Lung (tissue), 12 donors: Measurements from ENCODE around the gene TBATA. TPM values are rescaled to one million over a fixed set of nuclear protein-coding genes. Genes with fewer than 3 reads are reported as not detected.

Experiments used
- ATAC-seq: fragments of 200-7000 bp; cut with Tn5 transposase; one replicate; pipeline ENCODE4 v1.9.1; 2020; ENCODE audit warnings: moderate number of reproducible peaks; ENCODE audit not compliant: insufficient read depth, low FRiP score
- DNase-seq, 3 donors: peaks; one replicate each; pipeline ENCODE4 v3.0.0-alpha.2; 2013 to 2017
- H3K27ac ChIP-seq, 2 donors: one replicate each; pipeline ENCODE4 v1.5.1; 2013; ENCODE audit warnings: mild to moderate bottlenecking in 2 of 2, moderate library complexity in 2 of 2, control low read depth in 1 of 2, inconsistent platforms in 1 of 2, low read depth in 1 of 2, low read length in 1 of 2
- H3K27me3 ChIP-seq, 3 donors: one replicate each; pipeline ENCODE4 v1.5.1; 2013; ENCODE audit warnings: low read length in 2 of 3; ENCODE audit not compliant: control insufficient read depth in 3 of 3, insufficient read depth in 3 of 3
- H3K36me3 ChIP-seq, 4 donors: one replicate each; pipeline ENCODE4 v1.5.1; 2013; ENCODE audit warnings: low read length in 4 of 4, mild to moderate bottlenecking in 1 of 4, moderate library complexity in 1 of 4; ENCODE audit not compliant: control insufficient read depth in 4 of 4, insufficient read depth in 4 of 4
- H3K4me1 ChIP-seq, 5 donors: one replicate each; pipeline ENCODE4 v1.5.1; 2013; ENCODE audit warnings: low read length in 5 of 5, mild to moderate bottlenecking in 2 of 5, moderate library complexity in 1 of 5; ENCODE audit not compliant: control insufficient read depth in 5 of 5, insufficient read depth in 5 of 5
- H3K4me3 ChIP-seq: one replicate; pipeline ENCODE4 v1.5.1; 2013; ENCODE audit warnings: mild to moderate bottlenecking, control low read depth, moderate library complexity
- H3K9ac ChIP-seq, 2 donors: one replicate each; pipeline ENCODE4 v1.5.1; 2013; ENCODE audit warnings: low read length in 2 of 2, control low read depth in 1 of 2; ENCODE audit not compliant: insufficient read depth in 1 of 2
- H3K9me3 ChIP-seq, 4 donors: one replicate each; pipeline ENCODE4 v1.5.1; 2013; ENCODE audit warnings: low read length in 3 of 4, mild to moderate bottlenecking in 1 of 4, moderate library complexity in 1 of 4; ENCODE audit not compliant: control insufficient read depth in 4 of 4, insufficient read depth in 3 of 4
- WGBS, 2 donors: extraction: QIAGEN DNeasy Blood & Tissue Kit; methylation state at CpG; one replicate each; pipeline ENCODE4 v1.1.7; 2013; 5-methylcytosine and 5-hydroxymethylcytosine counted together
- polyA plus RNA-seq, 2 donors: library from polyadenylated mRNA; stranded (reverse); fragments of 200-250 nt; gene quantifications; one replicate each; pipeline ENCODE4 v1.2.1, GENCODE V29; 2013
- total RNA-seq, 2 donors: library from RNA; depleted of rRNA in 1 of 2; stranded (reverse); fragments of >200 nt in 1 of 2; gene quantifications; one replicate each; pipeline ENCODE4 v1.2.1, GENCODE V29; 2014 to 2021
- TF ChIP-seq, protein P1 (sequence below): IDR thresholded peaks from 2 replicates; pipeline ENCODE4 v1.5.1; 2012; ENCODE audit warnings: mild to moderate bottlenecking; ENCODE audit errors: control extremely low read depth, extremely low read depth
- donor health status: control.
- donor health status: control.
- donor health status: Bipolar disorder and iron deficiency.
- donor health status: healthy.
- donor health status: DM: yes; HTN: yes; CAD: no.

Gene TBATA
- total and polyA plus RNA-seq, 4 donors, result not detected

DNA sequence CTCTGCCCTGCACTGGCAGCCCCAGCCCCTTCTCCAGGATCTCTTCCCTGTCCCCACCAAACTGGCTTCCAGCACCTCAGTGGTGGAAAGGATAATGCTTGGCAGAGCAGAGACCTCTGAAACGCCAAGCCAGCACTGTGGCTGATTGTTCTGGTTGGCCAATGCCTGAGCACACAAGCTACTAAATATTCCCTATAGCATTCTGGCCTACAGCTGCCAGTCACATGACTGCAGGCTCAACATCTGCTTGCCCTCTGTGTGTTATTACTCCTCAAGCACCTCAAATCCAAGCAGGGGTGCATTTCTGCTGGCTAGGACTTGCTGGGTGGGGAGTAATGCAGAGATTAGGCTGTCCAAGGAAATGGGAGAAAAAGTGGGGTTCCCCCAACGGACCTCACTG lies 6.1 kb downstream of the TBATA start:
- 74 to 95% methylated on average over 2 of the region's 2 CpGs for WGBS, 2 donors
- Histone ChIP-seq H3K36me3 (no peaks in the 10 kb centered on the region), H3K4me1 (peaks cover 0 to 18% (median 0%) of the 10 kb centered on the region in 5 donors), H3K27ac (no peak overlapping the region), H3K27me3 (no peaks in the 10 kb centered on the region), H3K9me3 (no peaks in the 10 kb centered on the region), H3K4me3 (no peak overlapping the region), H3K9ac (no peak overlapping the region)
- no peak for ATAC-seq
- TF ChIP-seq, protein P1, sequence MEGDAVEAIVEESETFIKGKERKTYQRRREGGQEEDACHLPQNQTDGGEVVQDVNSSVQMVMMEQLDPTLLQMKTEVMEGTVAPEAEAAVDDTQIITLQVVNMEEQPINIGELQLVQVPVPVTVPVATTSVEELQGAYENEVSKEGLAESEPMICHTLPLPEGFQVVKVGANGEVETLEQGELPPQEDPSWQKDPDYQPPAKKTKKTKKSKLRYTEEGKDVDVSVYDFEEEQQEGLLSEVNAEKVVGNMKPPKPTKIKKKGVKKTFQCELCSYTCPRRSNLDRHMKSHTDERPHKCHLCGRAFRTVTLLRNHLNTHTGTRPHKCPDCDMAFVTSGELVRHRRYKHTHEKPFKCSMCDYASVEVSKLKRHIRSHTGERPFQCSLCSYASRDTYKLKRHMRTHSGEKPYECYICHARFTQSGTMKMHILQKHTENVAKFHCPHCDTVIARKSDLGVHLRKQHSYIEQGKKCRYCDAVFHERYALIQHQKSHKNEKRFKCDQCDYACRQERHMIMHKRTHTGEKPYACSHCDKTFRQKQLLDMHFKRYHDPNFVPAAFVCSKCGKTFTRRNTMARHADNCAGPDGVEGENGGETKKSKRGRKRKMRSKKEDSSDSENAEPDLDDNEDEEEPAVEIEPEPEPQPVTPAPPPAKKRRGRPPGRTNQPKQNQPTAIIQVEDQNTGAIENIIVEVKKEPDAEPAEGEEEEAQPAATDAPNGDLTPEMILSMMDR, result no peak
- peak in 2 of 3 donors; percentile 19 to 56 for DNase-seq

DNA sequence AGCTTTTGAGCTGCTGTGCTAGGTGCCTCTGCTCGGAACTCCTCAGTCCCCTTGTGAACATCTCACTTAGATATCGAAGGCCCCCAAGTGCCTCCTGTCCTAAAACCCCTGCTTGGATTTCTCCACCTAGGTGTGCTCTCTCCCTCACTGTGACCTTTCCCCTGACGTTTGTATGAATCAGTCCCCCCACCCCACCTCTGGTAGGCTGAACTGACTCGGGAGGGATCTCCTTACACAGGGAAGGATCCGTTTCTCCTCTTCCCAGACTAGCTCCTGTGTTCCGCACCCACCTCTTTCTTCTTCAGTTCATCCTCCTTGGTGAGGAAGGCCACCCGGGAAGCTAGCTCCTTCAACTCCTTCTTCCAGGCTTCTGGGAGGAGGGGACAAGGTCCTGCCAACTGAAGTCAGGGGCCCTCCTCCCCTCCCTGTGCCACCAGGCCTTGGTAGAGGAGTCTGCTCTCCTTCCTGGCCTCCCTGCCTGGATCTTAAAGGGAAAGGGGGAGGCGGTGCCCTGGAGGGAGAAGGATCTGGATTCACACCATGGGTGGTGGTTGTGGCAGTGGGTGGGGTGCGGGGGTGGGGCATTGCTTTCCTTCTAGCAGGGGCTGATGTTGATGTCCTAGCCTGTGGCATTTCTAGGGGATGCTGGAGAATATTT lies 6.8 kb downstream of the TBATA start:
- Histone ChIP-seq H3K4me1 (peaks cover 0 to 18% (median 0%) of the 10 kb centered on the region in 5 donors), H3K4me3 (no peak overlapping the region), H3K27ac (no peak overlapping the region), H3K27me3 (no peaks in the 10 kb centered on the region), H3K36me3 (no peaks in the 10 kb centered on the region), H3K9me3 (no peaks in the 10 kb centered on the region), H3K9ac (no peak overlapping the region)
- 81 to 87% methylated on average over 9 of the region's 9 CpGs for WGBS, 2 donors
- DNase-seq, result no peak
- TF ChIP-seq, protein P1, result no peak
- no peak for ATAC-seq

- WGBS, 2 donors, result 90 to 95% methylated on average over 18 of the region's 18 CpGs
- H3K27ac ChIP-seq, result no peak overlapping the region
- no peak for DNase-seq
- ATAC-seq, result no peak
- H3K36me3 ChIP-seq, result no peaks in the 10 kb centered on the region
- TF ChIP-seq, protein P1, result no peak
- no peaks in the 10 kb centered on the region for H3K9me3 ChIP-seq
- no peak overlapping the region for H3K4me3 ChIP-seq
- H3K27me3 ChIP-seq, result no peaks in the 10 kb centered on the region
- peaks cover 0 to 13% (median 0%) of the 10 kb centered on the region in 5 donors for H3K4me1 ChIP-seq
- H3K9ac ChIP-seq, result no peak overlapping the region
Observed at GRCh38 chr10:70777063-70777875, 7.9 kb downstream of the TBATA start.
